DOHH2 (cell line): ENCODE data around the gene FOLH1.
"Not testable (repeated sequence)": the region's sequence is repeated elsewhere in the genome, so short reads cannot be mapped to it uniquely, and the experiment has no call there.

Source experiments
- CTCF ChIP-seq: fragments of 200-600 bp; sonication (generic); IDR thresholded peaks from one replicate; pipeline ENCODE4 v1.5.1; 2014; ENCODE audit warnings: antibody characterized with exemption, mild to moderate bottlenecking, low read depth, low read length; ENCODE audit not compliant: poor library complexity, severe bottlenecking
- EZH2phosphoT487 ChIP-seq: fragments of 200-600 bp; sonication (generic); IDR thresholded peaks from 2 replicates; pipeline ENCODE4 v1.6.1; 2017; ENCODE audit warnings: borderline replicate concordance, mild to moderate bottlenecking, antibody characterized with exemption, low read length, moderate library complexity, mixed read lengths

- TF ChIP-seq CTCF, EZH2phosphoT487: not testable (repeated sequence)
Measured at GRCh38 chr11:49231725-49232124, 23.3 kb upstream of the FOLH1 start.
